ENCODE measurements around the gene XPO6. TPM values are rescaled to one million over a fixed set of nuclear protein-coding genes. Genes with fewer than 3 reads are reported as not detected.

Gene XPO6
- total RNA-seq, 1 experiment from 2014 or later = 162 TPM

GRCh38 chr16:28087140-28087660, 124.6 kb downstream of the XPO6 start (continued):
- TF ChIP-seq YY1 (IDR thresholded peaks at IDR 0.05; ENCODE audit: extremely low read depth, insufficient replicate concordance, low read depth, low read length) (no peak), ATF3 (IDR thresholded peaks at IDR 0.05) (no peak), POLR2AphosphoS5 (IDR thresholded peaks at IDR 0.05; ENCODE audit: low read depth, low read length) (no peak)

- Histone ChIP-seq H3K79me2 (ENCODE audit: insufficient read depth, low read length) (no peaks in the 10 kb centered on the region), H3K9me3 (ENCODE audit: control insufficient read depth in 1 of 2, insufficient read depth in 1 of 2, low read depth in 1 of 2, low read length in 2 of 2) (no peaks in the 10 kb centered on the region), H3K27me3 (ENCODE audit: insufficient read depth, low read length) (no peaks in the 10 kb centered on the region), H3K9ac (ENCODE audit: low read length) (no peak overlapping the region), H2AFZ (ENCODE audit: low read depth, low read length, poor library complexity, severe bottlenecking) (no peak overlapping the region), H3K4me3 (replicated peaks in 1 of 2; ENCODE audit: low read depth in 1 of 2, low read length in 2 of 2) (no peak overlapping the region), H3K36me3 (ENCODE audit: control insufficient read depth in 1 of 2, insufficient read depth in 2 of 2, low read length in 2 of 2) (no peaks in the 10 kb centered on the region), H4K20me1 (ENCODE audit: insufficient read depth) (no peaks in the 10 kb centered on the region), H3K9me2 (ENCODE audit: insufficient read depth) (no peaks in the 10 kb centered on the region), H3K27ac (ENCODE audit: low read depth, low read length) (no peak overlapping the region), H3K4me2 (ENCODE audit: low read length) (no peak overlapping the region), H3K4me1 (ENCODE audit: control insufficient read depth in 1 of 2, insufficient read depth in 2 of 2, low read length in 2 of 2) (peaks cover 0 to 9% of the 10 kb centered on the region in 2 experiments; a peak in 2 of 4 replicates)
- RAD21 ChIA-PET (ENCODE audit: low non-redundant PET in 1 of 2, low total read pairs in 2 of 2, uncharacterized antibody in 2 of 2, unreplicated experiment in 2 of 2) = no interaction called here
- intact Hi-C loops (cut with micrococcal nuclease) = no loop called here
- DNase-seq (ENCODE audit: low read depth, low spot score) (no peak), ATAC-seq (no peak)
- POLR2A ChIA-PET = no interaction called here
- BruUV-seq (replicated peaks) = no TSS peak
- CTCF ChIA-PET = no interaction called here
- TF ChIP-seq YY1 (IDR thresholded peaks at IDR 0.05; ENCODE audit: extremely low read depth, insufficient replicate concordance, low read depth, low read length) (no peak), RAD21 (IDR thresholded peaks at IDR 0.05; ENCODE audit: low read depth) (no peak), ZBTB33 (IDR thresholded peaks at IDR 0.05; ENCODE audit: extremely low read depth, insufficient replicate concordance, low read length) (no peak), SP1 (IDR thresholded peaks at IDR 0.05; ENCODE audit: low read depth) (no peak), CBX3 (IDR thresholded peaks at IDR 0.05; ENCODE audit: low read depth) (no peak), SIN3A (IDR thresholded peaks at IDR 0.05; ENCODE audit: low read depth) (no peak), JUND (IDR thresholded peaks at IDR 0.05) (no peak), ELF1 (IDR thresholded peaks at IDR 0.05; ENCODE audit: borderline replicate concordance, low read depth) (no peak), ZNF274 (IDR thresholded peaks at IDR 0.05; ENCODE audit: low read depth, low read length) (no peak), REST (IDR thresholded peaks at IDR 0.05; ENCODE audit: low read depth) (no peak), CEBPB (IDR thresholded peaks at IDR 0.05; ENCODE audit: low read depth) (no peak), EGR1 (IDR thresholded peaks at IDR 0.05; ENCODE audit: low read depth) (no peak), EZH2 (IDR thresholded peaks at IDR 0.05) (no peak), TCF7L2 (IDR thresholded peaks at IDR 0.05; ENCODE audit: borderline replicate concordance, extremely low read depth, insufficient read depth, insufficient read length) (no peak), EZH2phosphoT487 (IDR thresholded peaks at IDR 0.05; ENCODE audit: borderline replicate concordance) (no peak), POLR2AphosphoS5 (IDR thresholded peaks at IDR 0.05; ENCODE audit: low read depth, low read length) (no peak), SRF (IDR thresholded peaks at IDR 0.05; ENCODE audit: low read depth) (no peak), ZFX (IDR thresholded peaks at IDR 0.05) (no peak), POLR2A (IDR thresholded peaks at IDR 0.05; ENCODE audit: borderline replicate concordance, extremely low read depth, insufficient read depth, insufficient read length) (no peak)
Measured at GRCh38 chr16:28086186-28087139, 125.3 kb downstream of the XPO6 start.

Measured in HCT116 (cell line).